HG03103 (cell line): ENCODE measurements around the gene PRSS33.

Source experiments
- ATAC-seq: cut with Tn5 transposase; IDR thresholded peaks from one replicate; pipeline ENCODE4 v1.9.1; 2021; ENCODE audit warnings: low read depth; ENCODE audit not compliant: unreplicated experiment

The PRSS33 gene

GRCh38 chr16:2779151-2779920, 8.0 kb downstream of the PRSS33 start:
- no peak for ATAC-seq

DNA sequence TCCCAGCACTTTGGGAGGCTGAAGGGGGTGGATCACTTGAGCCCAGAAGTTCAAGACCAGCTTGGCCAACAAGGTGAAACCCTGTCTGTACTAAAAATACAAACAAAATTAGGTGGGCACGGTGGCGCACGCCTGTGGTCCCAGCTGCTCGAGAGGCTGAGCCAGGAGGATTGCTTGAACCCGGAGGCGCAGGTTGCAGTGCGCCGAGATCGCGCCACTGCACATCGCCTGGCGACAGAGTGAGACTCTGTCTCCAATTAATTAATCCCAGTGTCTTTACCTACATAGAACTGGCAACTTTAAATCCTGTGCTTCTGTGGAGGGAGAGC, 8.8 kb downstream of the PRSS33 start:
- no peak for ATAC-seq

DNA sequence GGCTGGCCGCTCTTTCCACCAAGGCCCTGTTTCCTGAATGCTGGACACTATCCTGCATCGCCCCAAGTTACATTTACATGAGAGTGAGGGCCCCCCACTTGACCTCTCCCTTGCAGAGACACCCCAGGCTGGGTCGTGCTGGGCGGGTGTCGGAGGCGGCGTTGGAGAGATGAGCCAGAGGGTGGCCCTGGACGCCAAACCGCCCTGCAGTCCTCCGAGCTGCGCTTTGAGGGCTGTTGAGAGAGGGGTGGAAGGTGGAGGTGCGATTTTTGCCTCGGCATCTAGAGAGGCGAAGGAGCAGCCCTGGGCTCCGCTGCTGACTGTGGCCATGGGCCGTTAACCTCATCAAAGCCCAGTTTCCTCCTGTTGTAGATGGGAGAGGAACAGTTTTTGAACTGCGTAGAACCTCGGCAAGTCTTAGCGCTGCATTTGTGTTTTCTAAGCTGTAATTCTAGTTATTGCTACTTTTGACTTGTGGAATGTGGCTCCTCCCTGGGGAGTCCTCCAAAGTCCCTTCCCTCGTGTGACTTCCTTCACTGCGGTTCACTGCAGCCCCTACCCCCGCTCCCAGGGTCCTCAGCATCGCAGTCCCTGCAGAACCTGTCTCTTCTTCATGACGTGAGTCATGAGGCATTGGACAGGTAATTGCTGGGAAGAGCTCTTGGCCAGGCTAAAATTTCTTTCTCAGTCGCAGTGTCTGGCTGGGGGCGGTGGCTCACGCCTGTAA, 9.3 kb downstream of the PRSS33 start:
- no peak for ATAC-seq

GRCh38 chr16:2777231-2777902, 10.0 kb downstream of the PRSS33 start, which contains the start of gene ELOB:
Gene ELOB (minus strand): TSS chr16:2777280. CDS start chr16:2777239, 41 bp downstream.
- peak; percentile 80 for ATAC-seq

- peak; percentile 6 for ATAC-seq
These were observed 10.7 kb downstream of the PRSS33 start for GRCh38 chr16:2776500-2777139.

DNA sequence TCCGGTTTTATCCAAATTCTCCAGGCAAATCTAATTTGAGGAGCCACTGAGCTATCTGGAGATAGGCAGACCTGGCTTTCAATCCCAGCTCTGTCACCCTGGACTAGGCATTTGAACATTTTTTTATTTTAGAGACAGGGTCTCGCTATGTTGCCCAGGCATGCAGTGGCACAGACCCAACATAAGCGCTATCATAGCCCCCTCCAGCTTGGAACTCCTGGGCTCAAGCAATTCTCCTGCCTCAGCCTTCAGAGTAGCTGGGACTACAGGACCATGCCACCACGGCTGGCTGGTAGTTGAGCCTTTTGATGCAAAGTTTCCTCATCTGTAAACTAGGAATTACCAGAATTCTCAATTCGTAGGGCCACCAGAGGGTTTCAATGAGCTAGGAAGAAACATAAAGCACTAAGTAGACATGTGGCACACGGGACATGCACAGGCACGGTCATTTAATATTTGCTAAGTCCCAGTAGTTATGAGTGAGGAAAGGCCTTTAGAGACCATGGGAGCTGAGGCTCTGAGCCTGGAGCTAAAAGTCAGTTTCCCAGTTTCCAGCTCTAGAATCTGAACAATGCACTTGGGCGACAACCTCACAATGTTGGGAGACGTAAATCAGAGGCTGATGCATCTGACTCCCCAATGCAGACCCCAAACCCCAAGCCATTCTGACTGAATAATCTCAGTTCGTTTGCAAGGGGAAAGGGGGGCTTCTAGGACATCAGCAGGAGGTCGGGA, 11.4 kb downstream of the PRSS33 start:
- ATAC-seq, result no peak

DNA sequence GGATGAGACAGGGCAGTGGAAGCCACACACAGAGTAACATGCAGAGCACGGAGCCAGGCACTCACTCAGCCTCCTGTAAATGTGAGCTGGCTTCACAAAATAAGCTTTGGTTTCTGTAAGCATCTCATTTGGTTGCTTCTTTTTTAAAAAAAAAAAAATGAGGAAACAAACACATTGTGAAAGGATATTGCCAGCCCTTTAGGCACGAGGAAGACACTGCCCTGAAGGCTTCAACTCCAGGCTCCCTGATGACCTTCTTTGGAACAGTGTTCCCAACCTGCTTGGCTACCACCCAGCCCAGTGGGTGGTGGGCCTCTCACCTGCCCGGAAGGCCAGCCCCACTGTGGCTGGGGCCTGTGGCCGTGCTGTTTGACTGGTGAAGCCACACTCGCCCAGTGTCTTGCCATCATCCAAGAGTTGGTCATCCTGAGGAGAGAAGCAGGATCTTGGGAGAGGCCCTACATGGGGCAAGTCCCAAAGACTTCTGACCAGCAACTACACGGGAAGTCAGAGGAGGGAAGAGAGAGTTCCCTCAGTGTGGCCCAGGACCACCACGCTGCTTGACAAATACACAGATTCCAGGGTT, 12.1 kb downstream of the PRSS33 start:
- ATAC-seq, result no peak

DNA sequence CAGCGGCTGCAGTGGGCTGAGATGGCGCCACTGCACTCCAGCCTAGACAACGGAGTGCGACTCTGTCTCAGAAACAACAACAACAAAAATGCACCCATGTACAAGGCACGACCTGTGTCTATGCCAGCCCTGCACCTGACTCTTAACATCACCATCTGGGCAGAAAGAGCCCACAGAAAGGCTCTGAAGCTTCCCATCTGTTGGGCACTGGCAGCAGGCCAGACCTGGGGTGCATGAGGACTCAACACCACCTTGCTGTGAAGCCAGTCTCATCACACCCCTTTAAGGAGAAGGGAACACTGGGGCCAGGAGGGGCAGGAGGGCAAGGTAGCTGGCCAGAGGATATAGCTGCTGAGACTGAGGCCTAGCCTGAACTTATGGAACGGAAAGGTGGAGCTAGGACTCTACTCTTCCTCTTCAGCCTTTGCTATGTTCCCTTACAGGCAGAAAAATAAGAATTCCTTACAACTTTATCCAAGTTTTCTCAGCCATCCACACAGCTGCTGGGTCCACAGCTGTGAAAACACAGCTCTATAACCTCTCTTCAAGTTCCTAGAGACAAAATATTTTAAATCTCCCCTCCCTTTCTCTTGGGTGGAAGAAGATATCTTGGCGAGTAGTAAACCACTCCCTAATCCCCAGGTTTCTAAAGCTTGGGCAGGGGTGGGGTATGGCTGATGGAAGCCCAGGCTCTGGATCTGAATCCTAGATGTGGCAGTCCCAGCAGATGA, 13.0 kb downstream of the PRSS33 start:
- no peak for ATAC-seq

- ATAC-seq, result no peak
These were observed 14.0 kb downstream of the PRSS33 start for GRCh38 chr16:2773188-2773968.

GRCh38 chr16:2771496-2772402, 15.6 kb downstream of the PRSS33 start:
- ATAC-seq, result no peak

- ATAC-seq, result no peak
These were observed 17.1 kb downstream of the PRSS33 start for GRCh38 chr16:2770057-2770951.

DNA sequence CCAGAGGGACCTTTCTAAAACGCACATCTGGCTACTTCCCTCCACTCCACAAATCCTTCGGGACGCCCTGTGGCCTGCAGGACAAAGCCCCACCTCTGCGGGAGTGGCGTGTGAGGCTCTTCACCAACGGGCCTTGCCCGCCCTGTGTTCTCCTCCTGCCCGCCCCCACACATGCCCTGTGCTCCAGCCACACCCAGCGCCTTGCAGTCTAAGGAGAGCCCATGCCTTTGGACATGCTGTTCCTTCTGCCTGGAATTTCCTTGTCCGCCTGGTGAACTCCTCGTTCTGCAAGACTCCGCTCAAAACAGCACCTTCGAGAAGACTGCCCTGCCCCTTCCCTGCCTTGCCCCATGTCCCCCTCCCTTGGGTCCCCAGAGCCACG, 17.7 kb downstream of the PRSS33 start:
- ATAC-seq, result no peak

DNA sequence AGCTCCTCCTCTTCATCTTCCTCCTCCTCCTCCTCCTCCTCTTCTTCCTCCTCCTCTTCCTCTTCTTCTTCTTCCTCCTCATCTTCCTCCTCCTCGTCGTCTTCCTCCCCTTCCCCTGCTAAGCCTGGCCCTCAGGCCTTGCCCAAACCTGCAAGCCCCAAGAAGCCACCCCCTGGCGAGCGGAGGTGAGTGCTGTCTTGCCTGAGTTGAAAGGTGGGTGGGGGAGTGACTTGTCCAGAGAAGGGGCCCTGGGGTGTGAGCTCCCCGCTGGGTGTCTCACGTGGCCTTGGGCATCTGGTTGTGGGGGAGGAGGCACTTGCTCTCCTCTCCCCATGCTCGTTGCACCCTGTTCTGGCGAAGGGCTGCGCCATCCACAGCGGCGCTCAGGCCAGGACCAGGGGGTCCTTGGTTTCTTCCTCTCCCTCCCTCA, 18.2 kb downstream of the PRSS33 start:
- ATAC-seq, result no peak

DNA sequence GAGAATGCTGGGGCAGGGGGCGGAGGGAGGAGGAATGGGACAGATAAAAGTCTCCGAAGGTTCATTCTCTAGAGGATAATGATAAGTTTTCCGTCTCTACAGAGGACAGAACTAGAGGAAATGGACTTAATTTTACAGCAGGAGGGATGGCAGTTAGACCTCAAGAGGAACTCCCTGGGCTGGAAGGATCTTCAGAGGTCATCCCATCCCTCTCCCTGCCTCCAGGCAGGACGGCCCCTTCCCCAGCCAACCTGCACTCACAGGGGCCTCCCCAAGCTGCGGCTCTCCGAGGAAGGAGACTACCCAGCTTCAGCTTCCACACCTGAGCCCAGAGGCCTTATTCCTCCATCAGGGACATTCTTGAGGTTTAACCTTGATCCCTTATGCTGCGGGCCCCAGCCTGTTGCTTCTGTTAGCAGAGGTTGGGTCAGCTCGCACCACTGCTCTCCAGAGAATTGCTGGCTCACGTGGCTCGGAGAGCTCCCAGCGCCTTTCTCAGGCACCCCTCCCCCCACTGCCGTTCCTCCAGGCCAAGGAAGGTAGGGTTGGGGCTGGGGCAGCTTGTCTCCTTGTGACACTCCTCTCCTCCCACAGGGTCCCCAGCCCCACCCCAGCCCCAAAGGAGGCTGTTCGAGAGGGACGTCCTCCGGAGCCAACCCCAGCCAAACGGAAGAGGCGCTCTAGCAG, 18.8 kb downstream of the PRSS33 start:
- no peak for ATAC-seq

DNA sequence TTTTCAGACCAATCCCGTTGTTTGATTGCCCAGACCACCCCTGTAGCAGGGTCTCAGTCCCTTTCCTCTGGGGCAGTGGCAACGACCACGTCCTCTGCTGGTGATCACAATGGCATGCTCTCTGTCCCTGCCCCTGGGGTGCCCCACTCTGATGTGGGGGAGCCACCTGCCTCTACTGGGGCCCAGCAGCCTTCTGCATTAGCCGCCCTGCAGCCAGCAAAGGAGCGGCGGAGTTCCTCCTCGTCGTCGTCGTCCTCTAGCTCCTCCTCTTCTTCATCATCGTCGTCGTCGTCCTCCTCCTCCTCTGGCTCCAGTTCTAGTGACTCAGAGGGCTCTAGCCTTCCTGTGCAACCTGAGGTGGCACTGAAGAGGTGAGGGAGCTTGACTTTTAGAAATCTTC, 19.5 kb downstream of the PRSS33 start:
- no peak for ATAC-seq

DNA sequence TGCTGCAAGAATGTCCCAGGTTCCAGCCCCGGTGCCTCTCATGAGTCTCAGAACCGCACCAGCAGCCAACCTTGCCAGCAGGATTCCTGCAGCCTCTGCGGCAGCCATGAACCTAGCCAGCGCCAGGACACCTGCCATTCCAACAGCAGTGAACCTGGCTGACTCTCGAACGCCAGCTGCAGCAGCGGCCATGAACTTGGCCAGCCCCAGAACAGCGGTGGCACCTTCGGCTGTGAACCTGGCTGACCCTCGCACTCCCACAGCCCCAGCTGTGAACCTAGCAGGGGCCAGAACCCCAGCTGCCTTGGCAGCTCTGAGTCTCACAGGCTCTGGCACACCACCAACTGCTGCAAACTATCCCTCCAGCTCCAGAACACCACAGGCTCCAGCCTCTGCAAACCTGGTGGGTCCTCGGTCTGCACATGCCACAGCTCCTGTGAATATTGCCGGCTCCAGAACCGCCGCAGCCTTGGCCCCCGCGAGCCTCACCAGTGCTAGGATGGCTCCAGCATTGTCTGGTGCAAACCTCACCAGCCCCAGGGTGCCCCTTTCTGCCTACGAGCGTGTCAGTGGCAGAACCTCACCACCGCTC, 20.1 kb downstream of the PRSS33 start:
- ATAC-seq, result no peak
